ENCODE measurements around the gene RET.

DNA sequence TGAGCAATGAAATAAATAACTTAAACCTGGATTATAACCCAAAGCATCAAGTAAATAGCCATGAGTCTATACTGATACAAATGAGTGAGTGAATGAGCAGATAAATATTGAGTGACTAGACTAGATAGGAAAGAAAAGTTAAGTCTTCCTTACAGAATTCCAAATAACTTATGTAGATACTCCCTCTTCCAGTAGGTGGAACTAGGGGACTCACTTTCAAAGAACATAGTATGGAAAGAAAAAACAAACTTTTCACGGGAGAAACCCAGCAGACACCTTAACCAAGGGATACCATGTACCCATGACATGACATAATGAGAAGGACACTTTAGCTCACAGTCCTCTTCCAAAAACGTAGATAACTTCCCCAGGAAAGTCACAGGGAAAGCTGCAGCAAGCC lies 93.6 kb downstream of the RET start:
- TF ChIP-seq, protein P1, sequence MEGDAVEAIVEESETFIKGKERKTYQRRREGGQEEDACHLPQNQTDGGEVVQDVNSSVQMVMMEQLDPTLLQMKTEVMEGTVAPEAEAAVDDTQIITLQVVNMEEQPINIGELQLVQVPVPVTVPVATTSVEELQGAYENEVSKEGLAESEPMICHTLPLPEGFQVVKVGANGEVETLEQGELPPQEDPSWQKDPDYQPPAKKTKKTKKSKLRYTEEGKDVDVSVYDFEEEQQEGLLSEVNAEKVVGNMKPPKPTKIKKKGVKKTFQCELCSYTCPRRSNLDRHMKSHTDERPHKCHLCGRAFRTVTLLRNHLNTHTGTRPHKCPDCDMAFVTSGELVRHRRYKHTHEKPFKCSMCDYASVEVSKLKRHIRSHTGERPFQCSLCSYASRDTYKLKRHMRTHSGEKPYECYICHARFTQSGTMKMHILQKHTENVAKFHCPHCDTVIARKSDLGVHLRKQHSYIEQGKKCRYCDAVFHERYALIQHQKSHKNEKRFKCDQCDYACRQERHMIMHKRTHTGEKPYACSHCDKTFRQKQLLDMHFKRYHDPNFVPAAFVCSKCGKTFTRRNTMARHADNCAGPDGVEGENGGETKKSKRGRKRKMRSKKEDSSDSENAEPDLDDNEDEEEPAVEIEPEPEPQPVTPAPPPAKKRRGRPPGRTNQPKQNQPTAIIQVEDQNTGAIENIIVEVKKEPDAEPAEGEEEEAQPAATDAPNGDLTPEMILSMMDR (IDR thresholded peaks at IDR 0.05), result no peak
- TF ChIP-seq POLR2AphosphoS5 (IDR thresholded peaks at IDR 0.05) (no peak), POLR2A (IDR thresholded peaks at IDR 0.05) (no peak)
